Nephron progenitor cell (in vitro differentiated cells): Measurements from ENCODE around the gene TSKS.

Experiments used
- DNase-seq: peaks from one replicate; pipeline ENCODE4 v3.0.0; 2021
- H3K27ac Mint-ChIP-seq: 2 replicates; pipeline ENCODE4 v1.8.0; 2021; ENCODE audit warnings: mild to moderate bottlenecking, moderate library complexity, mixed read lengths
- H3K27me3 Mint-ChIP-seq: 2 replicates; pipeline ENCODE4 v1.8.0; 2021; ENCODE audit warnings: mild to moderate bottlenecking, low read depth, mixed read lengths; ENCODE audit not compliant: poor library complexity
- H3K36me3 Mint-ChIP-seq: 2 replicates; pipeline ENCODE4 v1.8.0; 2021; ENCODE audit warnings: low read depth, mixed read lengths
- H3K4me1 Mint-ChIP-seq: 2 replicates; pipeline ENCODE4 v1.8.0; 2021; ENCODE audit warnings: mixed read lengths
- H3K4me3 Mint-ChIP-seq: 2 replicates; pipeline ENCODE4 v1.8.0; 2021; ENCODE audit warnings: mild to moderate bottlenecking, moderate library complexity, mixed read lengths
- H3K9me3 Mint-ChIP-seq: 2 replicates; pipeline ENCODE4 v1.8.0; 2021; ENCODE audit warnings: mild to moderate bottlenecking, moderate library complexity, mixed read lengths
- CTCF ChIP-seq: fragments of 200-600 bp; sonication (generic); IDR thresholded peaks from 2 replicates; pipeline ENCODE4 v1.5.0; 2021; ENCODE audit warnings: antibody characterized with exemption

The TSKS gene

DNA sequence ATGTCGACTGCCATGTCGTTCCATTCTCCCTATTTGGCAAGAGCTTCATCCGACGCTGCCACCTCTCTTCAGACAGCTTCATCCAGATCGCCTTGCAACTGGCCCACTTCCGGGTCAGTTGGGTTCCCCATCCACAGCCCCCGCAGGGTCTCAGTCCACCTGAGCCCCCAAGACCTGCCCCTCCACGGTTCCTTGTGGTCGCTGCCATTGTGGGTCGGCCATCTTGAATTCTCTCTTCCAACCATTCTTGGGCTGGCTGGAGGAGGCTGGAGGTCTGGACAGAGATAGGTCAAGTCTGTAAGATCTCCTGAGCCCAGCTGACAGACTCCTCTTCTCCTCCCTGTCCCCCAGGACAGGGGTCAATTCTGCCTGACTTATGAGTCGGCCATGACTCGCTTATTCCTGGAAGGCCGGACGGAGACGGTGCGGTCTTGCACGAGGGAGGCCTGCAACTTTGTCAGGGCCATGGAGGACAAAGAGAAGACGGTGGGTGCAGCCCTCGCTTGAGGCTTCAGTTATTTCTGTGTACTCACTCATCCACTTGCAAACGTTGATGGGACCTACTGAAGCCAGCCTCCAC, 52.6 kb downstream of the TSKS start:
- H3K4me1 Mint-ChIP-seq, result peaks cover 7% of the 10 kb centered on the region
- DNase-seq, result no peak
- TF ChIP-seq CTCF, result no peak
- no peak overlapping the region for H3K4me3 Mint-ChIP-seq
- H3K9me3 Mint-ChIP-seq, result no peaks in the 10 kb centered on the region
- H3K27me3 Mint-ChIP-seq, result no peaks in the 10 kb centered on the region
- H3K27ac Mint-ChIP-seq, result no peak overlapping the region
- peaks cover 73% of the 10 kb centered on the region for H3K36me3 Mint-ChIP-seq

GRCh38 chr19:49705919-49706318, 57.2 kb downstream of the TSKS start:
- Mint-ChIP-seq H3K36me3 (peaks cover 44% of the 10 kb centered on the region), H3K4me3 (no peak overlapping the region), H3K4me1 (peaks cover 22% of the 10 kb centered on the region), H3K27me3 (no peaks in the 10 kb centered on the region), H3K27ac (peak overlapping the region; percentile 16), H3K9me3 (no peaks in the 10 kb centered on the region)
- no peak for TF ChIP-seq CTCF
- no peak for DNase-seq

DNA sequence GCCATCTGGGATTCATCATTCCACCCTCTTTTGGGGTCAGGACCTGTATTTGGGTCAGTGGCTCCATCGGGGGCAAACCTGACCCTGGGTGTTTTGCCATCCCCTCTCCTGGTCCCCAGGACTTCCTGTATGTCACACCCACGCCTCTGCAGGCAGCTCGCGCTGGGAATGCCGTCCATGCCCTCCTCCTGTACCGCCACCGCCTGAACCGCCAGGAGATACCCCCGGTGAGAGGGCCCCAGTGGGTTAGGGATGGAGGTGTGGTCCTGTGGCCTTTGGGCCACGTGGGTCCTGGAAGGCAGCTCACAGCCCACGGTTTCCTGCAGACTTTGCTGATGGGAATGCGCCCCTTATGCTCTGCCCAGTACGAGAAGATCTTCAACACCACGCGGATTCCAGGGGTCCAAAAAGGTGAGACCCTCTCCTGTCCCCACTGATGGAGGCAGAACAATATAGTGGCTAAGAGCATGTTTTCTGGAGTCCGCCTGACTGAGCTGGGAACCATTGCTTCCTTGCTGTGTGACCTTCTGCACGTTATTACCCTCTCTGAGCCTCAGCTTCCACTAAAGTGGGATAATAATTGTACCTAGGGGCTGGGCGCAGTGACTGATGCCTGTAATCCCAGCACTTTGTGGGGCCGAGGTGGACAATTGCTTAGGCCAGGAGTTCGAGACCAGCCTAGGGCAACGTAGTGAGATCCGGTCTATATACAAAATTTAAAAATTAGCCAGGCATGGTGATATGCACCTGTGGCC, 58.0 kb downstream of the TSKS start:
- H3K27ac Mint-ChIP-seq, result no peak overlapping the region
- no peak for TF ChIP-seq CTCF

DNA sequence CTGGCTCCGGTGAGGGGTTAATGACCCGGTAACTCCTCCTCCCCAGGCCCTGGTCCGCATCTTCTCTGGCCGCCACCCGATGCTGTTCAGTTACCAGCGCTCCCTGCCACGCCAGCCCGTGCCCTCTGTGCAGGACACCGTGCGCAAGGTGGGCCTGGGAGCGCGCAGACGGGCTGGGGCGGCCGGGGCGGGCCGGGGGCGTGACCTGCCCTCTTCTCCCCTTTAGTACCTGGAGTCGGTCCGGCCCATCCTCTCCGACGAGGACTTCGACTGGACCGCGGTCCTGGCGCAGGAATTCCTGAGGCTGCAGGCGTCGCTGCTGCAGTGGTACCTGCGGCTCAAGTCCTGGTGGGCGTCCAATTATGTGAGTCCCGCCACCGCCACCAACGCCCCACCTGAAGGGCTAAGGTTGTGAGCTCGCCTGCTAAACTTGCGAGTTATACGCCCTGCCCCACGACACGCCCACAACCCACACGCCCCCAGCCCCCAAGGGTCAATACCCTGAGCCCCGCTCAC, 61.8 kb downstream of the TSKS start:
- Mint-ChIP-seq H3K4me1 (peaks cover 28% of the 10 kb centered on the region), H3K36me3 (peaks cover 33% of the 10 kb centered on the region), H3K4me3 (peak overlapping the region; percentile 33), H3K27ac (peak overlapping the region; percentile 92), H3K27me3 (no peaks in the 10 kb centered on the region), H3K9me3 (no peaks in the 10 kb centered on the region)
- TF ChIP-seq CTCF, result no peak
- DNase-seq, result peak; percentile 64

More for the DNA sequence above, 58.0 kb downstream of the TSKS start:
- H3K36me3 Mint-ChIP-seq, result peaks cover 39% of the 10 kb centered on the region
- no peaks in the 10 kb centered on the region for H3K9me3 Mint-ChIP-seq
- H3K4me1 Mint-ChIP-seq, result peaks cover 30% of the 10 kb centered on the region
- H3K4me3 Mint-ChIP-seq, result no peak overlapping the region
- no peaks in the 10 kb centered on the region for H3K27me3 Mint-ChIP-seq
- DNase-seq, result no peak

DNA sequence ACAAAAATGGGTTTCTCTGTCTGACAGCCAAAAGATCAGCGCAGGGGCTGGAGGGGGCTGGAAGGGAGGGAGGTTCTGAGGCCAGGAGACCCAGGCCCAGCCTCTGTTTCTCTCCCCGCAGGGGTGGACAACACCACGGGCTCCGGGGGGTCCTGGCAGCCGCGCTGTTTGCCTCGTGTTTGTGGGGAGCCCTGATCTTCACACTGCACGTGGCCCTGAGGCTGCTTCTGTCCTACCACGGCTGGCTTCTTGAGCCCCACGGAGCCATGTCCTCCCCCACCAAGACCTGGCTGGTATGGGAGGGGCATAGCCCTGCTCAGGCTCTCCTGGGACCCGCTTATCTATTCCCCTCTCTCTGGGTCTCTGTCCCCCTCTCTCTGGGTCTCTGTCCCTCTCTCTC, 62.5 kb downstream of the TSKS start:
- peak overlapping the region; percentile 92 for H3K27ac Mint-ChIP-seq
- no peak for DNase-seq
- H3K9me3 Mint-ChIP-seq, result no peaks in the 10 kb centered on the region
- no peaks in the 10 kb centered on the region for H3K27me3 Mint-ChIP-seq
- H3K4me1 Mint-ChIP-seq, result peaks cover 24% of the 10 kb centered on the region
- peak overlapping the region; percentile 33 for H3K4me3 Mint-ChIP-seq
- no peak for TF ChIP-seq CTCF
- H3K36me3 Mint-ChIP-seq, result peaks cover 30% of the 10 kb centered on the region
